GM21447 (cell line): Measurements from ENCODE around the gene PELO.

Experiments
- ATAC-seq: cut with Tn5 transposase; IDR thresholded peaks from one replicate; pipeline ENCODE4 v1.9.1; 2021; ENCODE audit not compliant: unreplicated experiment

PELO gene

GRCh38 chr5:52771343-52772039, 16.2 kb upstream of the PELO start:
- peak; percentile 96 for ATAC-seq

DNA sequence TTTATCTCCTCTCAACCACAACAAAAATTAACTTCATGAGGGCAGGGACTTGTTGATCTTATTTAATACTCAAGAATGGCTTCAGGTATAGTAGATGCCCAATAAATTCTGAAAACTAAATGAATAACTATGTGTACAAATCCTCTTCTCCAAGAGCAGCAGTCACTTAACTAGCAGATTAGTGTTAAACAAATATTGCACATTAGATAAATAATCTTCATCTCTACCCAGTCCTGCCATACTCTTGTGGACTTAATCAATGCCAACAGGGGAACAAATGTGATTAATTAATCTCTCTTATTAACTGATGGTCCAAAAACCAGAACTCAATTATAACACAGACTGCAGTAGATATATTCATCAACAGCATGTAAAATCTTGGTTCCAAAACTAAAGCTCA, 15.0 kb upstream of the PELO start:
- no peak for ATAC-seq

GRCh38 chr5:52773342-52773741, 14.4 kb upstream of the PELO start:
- no peak for ATAC-seq

GRCh38 chr5:52774005-52774410, 13.7 kb upstream of the PELO start:
- ATAC-seq = no peak

GRCh38 chr5:52776116-52776515, 11.6 kb upstream of the PELO start:
- no peak for ATAC-seq

- no peak for ATAC-seq
Observed at GRCh38 chr5:52777186-52777585, 10.5 kb upstream of the PELO start.

- no peak for ATAC-seq
Observed at GRCh38 chr5:52778781-52779180, 8.9 kb upstream of the PELO start.

DNA sequence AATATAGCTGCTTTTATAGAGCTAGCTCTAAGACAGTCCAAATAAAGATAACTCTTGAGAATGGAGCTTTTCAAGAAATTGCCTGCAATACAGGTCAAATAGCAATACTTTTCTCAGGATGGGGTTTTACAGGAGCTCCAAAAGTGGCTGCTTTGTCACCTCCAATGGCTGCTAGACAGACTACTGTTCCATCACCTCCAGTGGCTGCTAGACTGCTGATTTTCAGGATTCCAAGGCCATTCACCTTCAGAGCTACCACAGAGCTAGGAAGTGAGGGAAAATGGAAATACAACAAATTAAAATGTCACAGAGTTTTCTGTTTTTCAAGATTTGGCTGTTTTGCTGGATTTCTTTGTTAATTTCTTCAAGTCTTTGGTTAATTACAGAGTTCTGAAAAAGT, 8.5 kb upstream of the PELO start:
- ATAC-seq = no peak

DNA sequence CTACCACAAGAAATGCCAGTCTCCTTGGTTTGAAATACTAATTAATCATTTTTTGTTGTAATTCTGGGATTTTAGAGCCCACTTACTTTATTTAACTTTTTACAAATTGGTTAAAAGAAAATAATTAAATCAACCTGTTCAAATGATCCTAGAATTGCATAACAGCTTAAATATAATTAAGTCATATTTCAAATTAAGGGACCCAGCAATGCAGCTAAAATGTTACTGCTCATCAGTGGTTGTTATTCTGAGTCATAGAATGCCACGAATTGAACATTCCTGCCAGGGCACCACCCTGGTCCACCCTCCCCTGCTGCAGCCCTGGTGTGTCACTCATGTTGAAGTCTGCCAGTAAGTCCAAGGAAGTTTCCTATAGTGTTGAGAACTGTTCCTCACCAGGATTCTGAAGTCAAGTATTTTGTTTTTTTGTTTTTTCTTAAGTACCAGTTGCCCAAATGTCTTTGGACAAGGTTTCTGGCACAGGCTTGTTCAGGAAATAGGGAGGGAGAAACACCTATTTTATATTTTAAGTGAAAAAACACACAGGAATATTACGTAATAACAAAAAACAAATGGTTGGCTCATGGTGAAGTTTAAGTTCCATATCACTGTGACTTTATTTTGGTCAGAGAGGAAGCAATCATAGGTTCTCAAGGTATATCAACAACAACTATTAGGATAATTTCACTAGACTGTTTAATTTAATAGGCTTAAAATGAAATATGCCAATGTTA, 4.3 kb upstream of the PELO start:
- ATAC-seq = no peak

DNA sequence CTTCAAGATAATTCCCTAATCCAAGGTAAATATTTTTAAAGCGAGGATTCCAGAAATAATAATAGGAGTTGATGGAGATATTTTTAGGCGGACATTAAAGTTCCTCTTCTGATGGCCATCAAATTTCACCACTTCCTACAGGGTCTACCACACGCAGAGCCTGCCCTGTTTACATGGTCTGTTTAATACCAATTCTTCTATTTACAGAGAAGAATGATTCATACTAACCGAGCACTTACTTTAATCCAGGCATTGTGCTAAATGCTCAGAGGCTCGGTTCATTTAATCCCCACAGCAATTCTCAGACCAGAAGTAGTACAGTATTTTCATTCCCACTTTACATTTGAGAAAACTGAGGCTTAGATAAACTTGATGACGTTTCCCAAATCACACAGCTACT, 3.0 kb upstream of the PELO start:
- ATAC-seq = no peak

GRCh38 chr5:52786391-52786790, 1.3 kb upstream of the PELO start:
- ATAC-seq = no peak

- ATAC-seq = peak; percentile 48
Observed at GRCh38 chr5:52786949-52787599, 642 bp upstream of the PELO start.

- no peak for ATAC-seq
Observed at GRCh38 chr5:52788505-52788821, 747 bp downstream of the PELO start.

GRCh38 chr5:52789378-52789777, 1.7 kb downstream of the PELO start:
- ATAC-seq = no peak

GRCh38 chr5:52789851-52790250, 2.1 kb downstream of the PELO start:
- no peak for ATAC-seq

GRCh38 chr5:52791366-52791765, 3.6 kb downstream of the PELO start:
- no peak for ATAC-seq

DNA sequence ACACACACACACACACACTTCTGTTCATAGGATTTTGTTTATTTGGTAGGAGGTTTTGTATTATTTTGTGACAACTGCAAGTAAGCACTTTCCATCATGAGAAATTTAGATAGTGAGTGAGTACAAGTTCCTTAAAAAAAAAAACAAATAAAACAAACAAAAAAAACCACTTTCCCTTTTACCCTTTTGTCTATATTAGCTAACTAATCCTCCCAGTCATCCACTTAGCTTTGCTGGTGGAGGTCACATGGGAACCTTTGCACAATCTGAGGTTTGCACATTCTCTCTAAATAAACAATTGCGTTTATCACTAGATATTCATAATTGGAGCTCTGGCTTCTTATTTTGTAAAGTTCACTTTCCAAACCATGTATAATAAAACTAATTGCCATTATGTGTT, 6.8 kb downstream of the PELO start:
- no peak for ATAC-seq

- no peak for ATAC-seq
Observed at GRCh38 chr5:52796031-52796430, 8.3 kb downstream of the PELO start.

DNA sequence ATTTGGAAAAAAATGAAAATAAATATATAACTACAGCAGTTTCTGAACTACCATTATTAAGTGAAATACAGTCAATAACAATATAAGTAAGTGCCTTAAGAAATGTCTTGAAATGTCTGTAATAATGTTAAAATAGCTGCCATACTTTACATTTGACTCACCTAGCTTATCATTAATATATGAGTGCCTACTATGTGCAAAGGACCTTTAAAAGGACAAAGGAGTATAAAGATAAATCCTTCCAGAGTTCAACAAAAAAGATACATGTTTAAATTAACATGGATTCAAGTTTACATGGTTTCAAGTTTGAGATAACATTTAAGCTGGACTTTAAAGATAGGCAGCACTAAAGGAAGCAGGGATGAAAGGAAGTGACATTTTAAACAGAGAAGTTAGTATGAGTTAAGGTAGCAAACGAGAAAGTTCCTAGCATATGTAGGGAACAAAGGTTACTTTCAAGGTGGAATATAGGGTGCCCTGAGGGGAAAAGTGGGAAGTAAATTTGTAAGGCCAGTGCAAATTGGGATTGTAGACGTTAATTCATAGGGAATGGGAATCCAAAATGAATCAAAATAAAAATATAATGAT, 8.9 kb downstream of the PELO start:
- no peak for ATAC-seq

GRCh38 chr5:52798938-52799337, 11.2 kb downstream of the PELO start:
- ATAC-seq = no peak

- peak; percentile 29 for ATAC-seq
Observed at GRCh38 chr5:52799358-52799982, 11.8 kb downstream of the PELO start.

GRCh38 chr5:52799983-52800393, 12.3 kb downstream of the PELO start:
- peak; percentile 74 for ATAC-seq
